CD4-positive, alpha-beta memory T cell (primary cell): Measurements from ENCODE around the gene GJB3. TPM values are rescaled to one million over a fixed set of nuclear protein-coding genes. Genes with fewer than 3 reads are reported as not detected.

ENCODE experiments used
- CTCF ChIA-PET: fragments of 350-600 bp; sonication (Branson Sonifier 250); formaldehyde crosslinking; loops from one replicate; lab custom pipeline; 2021; ENCODE audit warnings: inconsistent platforms; ENCODE audit not compliant: partially characterized antibody; lab: Charles Lee
- POLR2A ChIA-PET: fragments of 350-600 bp; sonication (Branson Sonifier 250); formaldehyde crosslinking; loops from one replicate; lab custom pipeline; 2021; ENCODE audit not compliant: partially characterized antibody; lab: Charles Lee
- DNase-seq, 5 donors: peaks; one replicate each; pipeline versions ENCODE4 v3.0.0 to v3.0.0-alpha.2; 2020 to 2022; ENCODE audit warnings: mixed read lengths in 1 of 5
- H3K27ac ChIP-seq: one replicate; pipeline ENCODE4 v1.7.0; 2013; ENCODE audit warnings: low read depth, low read length
- H3K27me3 ChIP-seq: 2 replicates; pipeline ENCODE4 v1.7.0; 2013; ENCODE audit warnings: mild to moderate bottlenecking, low read length, moderate library complexity; ENCODE audit not compliant: insufficient read depth
- H3K36me3 ChIP-seq: 2 replicates; pipeline ENCODE4 v1.7.0; 2013; ENCODE audit warnings: mild to moderate bottlenecking, low read length, moderate library complexity; ENCODE audit not compliant: insufficient read depth
- H3K4me1 ChIP-seq: 2 replicates; pipeline ENCODE4 v1.7.0; 2013; ENCODE audit warnings: mild to moderate bottlenecking, low read length, moderate library complexity; ENCODE audit not compliant: insufficient read depth
- H3K4me3 ChIP-seq, 2 donors: one replicate each; pipeline ENCODE4 v1.7.0; 2013; ENCODE audit warnings: low read length in 2 of 2, mild to moderate bottlenecking in 1 of 2
- H3K9me3 ChIP-seq, 2 donors: one replicate each; pipeline ENCODE4 v1.7.0; 2013; ENCODE audit warnings: low read length in 2 of 2, control low read depth in 1 of 2; ENCODE audit not compliant: control insufficient read depth in 1 of 2
- H3K27ac Mint-ChIP-seq, 7 donors: one replicate each; pipeline ENCODE4 v1.8.0; 2020 to 2021; ENCODE audit warnings: mixed read lengths in 7 of 7, mild to moderate bottlenecking in 6 of 7, inconsistent platforms in 3 of 7, moderate library complexity in 3 of 7
- H3K27me3 Mint-ChIP-seq, 2 donors: one replicate each; pipeline ENCODE4 v1.8.0; 2020 to 2021; ENCODE audit warnings: mixed read lengths in 2 of 2
- H3K36me3 Mint-ChIP-seq, 2 donors: one replicate each; pipeline ENCODE4 v1.8.0; 2020 to 2021; ENCODE audit warnings: mixed read lengths in 2 of 2, inconsistent platforms in 1 of 2, mild to moderate bottlenecking in 1 of 2
- H3K4me1 Mint-ChIP-seq, 4 donors: one replicate each; pipeline ENCODE4 v1.8.0; 2020 to 2021; ENCODE audit warnings: mixed read lengths in 4 of 4, mild to moderate bottlenecking in 1 of 4
- H3K4me3 Mint-ChIP-seq, 8 donors: one replicate each; pipeline ENCODE4 v1.8.0; 2020 to 2021; ENCODE audit warnings: mixed read lengths in 8 of 8, mild to moderate bottlenecking in 7 of 8, moderate library complexity in 6 of 8, inconsistent platforms in 3 of 8
- H3K9me3 Mint-ChIP-seq, 8 donors: one replicate each; pipeline ENCODE4 v1.8.0; 2020 to 2021; ENCODE audit warnings: mixed read lengths in 8 of 8, mild to moderate bottlenecking in 5 of 8, inconsistent platforms in 3 of 8, moderate library complexity in 1 of 8
- intact Hi-C: fragments of 100-400 bp; cut with micrococcal nuclease; formaldehyde crosslinking; loops from one replicate; pipeline ENCODE4 v1.15.1; 2023
- polyA plus RNA-seq, 2 donors: library from polyadenylated mRNA; unstranded; fragments of 300-500 nt; fragmentation: Illumina TruSeq; gene quantifications; one replicate each; pipeline ENCODE4 v1.2.3, GENCODE V29; 2021
- total RNA-seq, 2 experiments: library from RNA; stranded (reverse); gene quantifications; one replicate each; pipeline ENCODE4 v1.2.3, GENCODE V29; 2021

The GJB3 gene
- total and polyA plus RNA-seq, 4 experiments from 2014 or later: not detected

DNA sequence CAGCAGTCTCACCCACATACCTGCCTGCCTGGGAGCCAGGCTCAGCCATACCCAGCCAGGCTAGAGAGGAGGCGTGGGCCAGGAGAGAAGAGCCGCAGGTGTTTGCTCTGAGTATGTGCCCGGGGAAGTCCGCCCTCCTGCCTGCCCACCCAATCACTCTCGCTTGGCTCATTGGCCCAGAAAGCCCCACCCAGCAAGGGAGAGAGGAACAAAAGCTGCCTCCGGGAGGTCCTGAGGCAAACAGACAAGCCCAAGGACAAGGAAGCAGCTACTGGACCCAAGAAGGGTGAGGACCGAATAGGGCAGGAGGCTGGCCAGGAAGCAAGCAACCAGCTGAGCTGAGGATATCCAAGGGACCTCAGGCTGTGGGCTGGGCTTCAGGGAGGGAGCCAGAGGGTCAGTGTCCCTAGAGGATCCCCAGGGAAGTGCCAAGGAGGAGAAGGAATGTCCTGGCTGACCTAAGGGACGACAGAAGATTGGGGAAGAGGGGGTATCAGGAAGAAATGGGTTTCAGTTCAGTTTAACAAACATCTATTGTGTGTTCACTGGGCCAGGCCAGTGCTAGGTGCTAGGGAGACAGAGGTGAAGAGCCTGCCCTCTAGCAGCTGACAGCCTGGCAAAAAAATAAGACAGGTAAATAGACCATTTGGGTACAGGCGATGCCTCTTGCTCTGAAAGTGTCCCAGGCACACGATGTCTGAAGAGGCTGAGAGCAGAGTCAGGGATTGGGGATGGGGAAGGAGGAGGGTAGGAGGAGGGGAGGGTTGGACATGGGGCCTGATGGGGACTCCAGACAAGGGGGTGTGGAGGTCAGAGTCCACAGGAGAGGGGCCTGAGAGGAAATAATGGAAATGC, 21.3 kb upstream of the GJB3 start, which contains the start of gene GJB4:
GJB4 (plus strand) TSS at position 238 of the 855 bp plus-strand sequence. CDS start 1,515 bp downstream, outside the sequence.
- Mint-ChIP-seq H3K4me3 (no peak within 1 kb of the TSS), H3K9me3 (no peaks in the 10 kb centered on the region), H3K36me3 (no peaks in the 10 kb centered on the region), H3K4me1 (no peaks in the 10 kb centered on the region), H3K27ac (no peak within 1 kb of the TSS), H3K27me3 (peaks cover 15 to 20% of the 10 kb centered on the region in 2 donors)
- no peak for DNase-seq
- CTCF ChIA-PET: no interaction called here
- H3K36me3 ChIP-seq: no peaks in the 10 kb centered on the region
- H3K9me3 ChIP-seq: no peaks in the 10 kb centered on the region
- intact Hi-C loops: no loop called here
- H3K4me3 ChIP-seq: no peak within 1 kb of the TSS
- H3K27ac ChIP-seq: no peak within 1 kb of the TSS
- H3K27me3 ChIP-seq: no peaks in the 10 kb centered on the region
- no peaks in the 10 kb centered on the region for H3K4me1 ChIP-seq
- POLR2A ChIA-PET: no interaction called here

DNA sequence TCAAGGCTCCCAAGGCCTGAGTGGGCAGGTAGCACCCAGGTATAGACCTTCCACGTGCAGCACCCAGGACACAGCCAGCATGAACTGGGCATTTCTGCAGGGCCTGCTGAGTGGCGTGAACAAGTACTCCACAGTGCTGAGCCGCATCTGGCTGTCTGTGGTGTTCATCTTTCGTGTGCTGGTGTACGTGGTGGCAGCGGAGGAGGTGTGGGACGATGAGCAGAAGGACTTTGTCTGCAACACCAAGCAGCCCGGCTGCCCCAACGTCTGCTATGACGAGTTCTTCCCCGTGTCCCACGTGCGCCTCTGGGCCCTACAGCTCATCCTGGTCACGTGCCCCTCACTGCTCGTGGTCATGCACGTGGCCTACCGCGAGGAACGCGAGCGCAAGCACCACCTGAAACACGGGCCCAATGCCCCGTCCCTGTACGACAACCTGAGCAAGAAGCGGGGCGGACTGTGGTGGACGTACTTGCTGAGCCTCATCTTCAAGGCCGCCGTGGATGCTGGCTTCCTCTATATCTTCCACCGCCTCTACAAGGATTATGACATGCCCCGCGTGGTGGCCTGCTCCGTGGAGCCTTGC, 19.7 kb upstream of the GJB3 start:
- POLR2A ChIA-PET: no interaction called here

DNA sequence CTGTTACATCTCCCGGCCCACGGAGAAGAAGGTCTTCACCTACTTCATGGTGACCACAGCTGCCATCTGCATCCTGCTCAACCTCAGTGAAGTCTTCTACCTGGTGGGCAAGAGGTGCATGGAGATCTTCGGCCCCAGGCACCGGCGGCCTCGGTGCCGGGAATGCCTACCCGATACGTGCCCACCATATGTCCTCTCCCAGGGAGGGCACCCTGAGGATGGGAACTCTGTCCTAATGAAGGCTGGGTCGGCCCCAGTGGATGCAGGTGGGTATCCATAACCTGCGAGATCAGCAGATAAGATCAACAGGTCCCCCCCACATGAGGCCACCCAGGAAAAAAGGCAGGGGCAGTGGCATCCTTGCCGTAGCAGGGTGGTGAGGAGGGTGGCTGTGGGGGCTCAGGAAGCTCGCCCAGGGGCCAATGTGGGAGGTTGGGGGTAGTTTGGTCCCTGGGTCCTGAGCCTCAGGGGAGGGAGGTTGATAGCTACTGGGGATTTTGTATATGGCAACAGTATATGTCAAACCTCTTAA, 19.2 kb upstream of the GJB3 start:
- Mint-ChIP-seq H3K27ac (no peak overlapping the region), H3K4me3 (no peak overlapping the region), H3K27me3 (peaks cover 15 to 20% of the 10 kb centered on the region in 2 donors), H3K4me1 (no peaks in the 10 kb centered on the region), H3K36me3 (no peaks in the 10 kb centered on the region), H3K9me3 (no peaks in the 10 kb centered on the region)
- H3K27me3 ChIP-seq: no peaks in the 10 kb centered on the region
- H3K4me1 ChIP-seq: no peaks in the 10 kb centered on the region
- intact Hi-C loops: no loop called here
- H3K4me3 ChIP-seq: no peak overlapping the region
- no peaks in the 10 kb centered on the region for H3K9me3 ChIP-seq
- H3K27ac ChIP-seq: no peak overlapping the region
- H3K36me3 ChIP-seq: no peaks in the 10 kb centered on the region
- POLR2A ChIA-PET: no interaction called here
- CTCF ChIA-PET: no interaction called here
- DNase-seq: no peak

More for the DNA sequence above, 19.7 kb upstream of the GJB3 start:
- Histone ChIP-seq H3K9me3 (no peaks in the 10 kb centered on the region), H3K36me3 (no peaks in the 10 kb centered on the region), H3K27me3 (no peaks in the 10 kb centered on the region), H3K4me3 (no peak overlapping the region), H3K4me1 (no peaks in the 10 kb centered on the region), H3K27ac (no peak overlapping the region)
- no peak for DNase-seq
- intact Hi-C loops: no loop called here
- H3K9me3 Mint-ChIP-seq: no peaks in the 10 kb centered on the region
- peaks cover 15 to 20% of the 10 kb centered on the region in 2 donors for H3K27me3 Mint-ChIP-seq
- no peaks in the 10 kb centered on the region for H3K36me3 Mint-ChIP-seq
- no peak overlapping the region for H3K4me3 Mint-ChIP-seq
- H3K27ac Mint-ChIP-seq: no peak overlapping the region
- no peaks in the 10 kb centered on the region for H3K4me1 Mint-ChIP-seq
- CTCF ChIA-PET: no interaction called here

DNA sequence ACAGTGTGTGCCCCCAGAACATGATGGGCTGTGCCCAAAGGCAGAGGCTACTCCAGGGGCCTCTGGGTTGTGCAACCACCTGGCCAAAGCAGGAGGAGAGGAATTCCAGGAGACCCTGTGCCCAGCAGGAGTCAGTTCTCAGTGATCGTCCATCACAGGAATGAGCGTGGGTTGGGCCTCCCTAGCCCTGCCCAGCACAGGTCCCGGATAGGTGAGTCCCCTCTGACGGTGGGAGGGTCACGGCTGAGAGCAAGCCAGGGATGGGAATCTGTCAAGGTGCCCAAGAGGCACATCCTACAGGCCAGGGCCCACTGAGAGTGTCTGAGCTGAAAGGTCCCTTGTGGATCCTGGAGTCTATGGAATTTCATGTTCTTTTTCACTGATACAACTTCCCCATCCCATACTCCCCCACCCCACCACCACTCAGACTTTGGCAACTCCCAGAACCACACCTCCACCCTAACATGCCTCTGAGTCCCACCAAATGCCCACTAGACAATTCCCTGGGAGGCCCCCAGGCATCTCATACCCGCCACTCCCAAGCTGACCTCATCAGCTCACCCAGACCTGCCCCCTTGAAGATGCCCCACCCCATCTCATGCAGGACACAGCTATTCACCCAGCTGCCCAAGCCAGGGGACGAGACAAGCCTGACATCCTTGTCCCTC, 18.4 kb upstream of the GJB3 start:
- no peaks in the 10 kb centered on the region for H3K27me3 ChIP-seq
- POLR2A ChIA-PET: no interaction called here
- H3K4me1 ChIP-seq: no peaks in the 10 kb centered on the region
- no peaks in the 10 kb centered on the region for H3K9me3 ChIP-seq
- CTCF ChIA-PET: no interaction called here
- Mint-ChIP-seq H3K4me1 (no peaks in the 10 kb centered on the region), H3K27me3 (peaks cover 15 to 19% of the 10 kb centered on the region in 2 donors), H3K36me3 (no peaks in the 10 kb centered on the region), H3K9me3 (no peaks in the 10 kb centered on the region), H3K27ac (no peak overlapping the region), H3K4me3 (no peak overlapping the region)
- intact Hi-C loops: no loop called here
- H3K27ac ChIP-seq: no peak overlapping the region
- no peak overlapping the region for H3K4me3 ChIP-seq
- no peak for DNase-seq
- no peaks in the 10 kb centered on the region for H3K36me3 ChIP-seq

DNA sequence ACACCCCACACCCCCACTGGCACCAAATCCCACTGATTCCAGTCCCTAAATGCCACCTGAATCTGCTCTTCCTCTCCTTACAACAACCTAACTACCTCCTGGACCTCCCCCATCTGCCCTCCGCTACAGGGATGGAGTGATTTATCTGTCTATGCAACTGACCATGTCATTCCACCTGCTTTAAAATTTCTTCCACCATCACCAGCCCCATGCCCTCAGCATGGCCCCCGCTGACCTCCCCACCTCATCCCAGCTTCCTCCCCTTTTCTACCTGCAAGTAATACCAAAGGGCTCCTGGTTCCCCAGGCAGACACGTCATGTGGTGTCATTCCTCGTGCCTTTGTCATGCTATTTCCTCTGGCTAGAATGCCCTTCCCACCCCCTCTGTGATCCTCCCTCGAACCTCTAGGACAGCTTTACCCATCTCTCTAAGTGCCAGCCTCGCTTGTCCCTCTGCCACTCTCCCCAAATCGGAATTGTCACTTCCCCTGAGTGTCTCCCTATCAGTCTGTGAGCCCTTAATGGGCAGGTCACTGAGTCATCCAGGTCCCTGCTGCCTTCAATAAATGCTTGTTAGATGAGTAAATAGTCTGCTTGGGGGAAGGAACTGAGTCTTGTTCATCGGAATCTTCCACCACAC, 17.8 kb upstream of the GJB3 start:
- H3K27ac Mint-ChIP-seq: no peak overlapping the region
- Histone ChIP-seq H3K9me3 (no peaks in the 10 kb centered on the region), H3K4me3 (no peak overlapping the region), H3K27me3 (no peaks in the 10 kb centered on the region), H3K4me1 (no peaks in the 10 kb centered on the region), H3K36me3 (no peaks in the 10 kb centered on the region), H3K27ac (no peak overlapping the region)
- no peak for DNase-seq
- CTCF ChIA-PET: no interaction called here
- POLR2A ChIA-PET: no interaction called here
- no peaks in the 10 kb centered on the region for H3K9me3 Mint-ChIP-seq
- H3K4me1 Mint-ChIP-seq: no peaks in the 10 kb centered on the region
- H3K36me3 Mint-ChIP-seq: no peaks in the 10 kb centered on the region
- intact Hi-C loops: no loop called here
- H3K27me3 Mint-ChIP-seq: peaks cover 11 to 15% of the 10 kb centered on the region in 2 donors
- no peak overlapping the region for H3K4me3 Mint-ChIP-seq

DNA sequence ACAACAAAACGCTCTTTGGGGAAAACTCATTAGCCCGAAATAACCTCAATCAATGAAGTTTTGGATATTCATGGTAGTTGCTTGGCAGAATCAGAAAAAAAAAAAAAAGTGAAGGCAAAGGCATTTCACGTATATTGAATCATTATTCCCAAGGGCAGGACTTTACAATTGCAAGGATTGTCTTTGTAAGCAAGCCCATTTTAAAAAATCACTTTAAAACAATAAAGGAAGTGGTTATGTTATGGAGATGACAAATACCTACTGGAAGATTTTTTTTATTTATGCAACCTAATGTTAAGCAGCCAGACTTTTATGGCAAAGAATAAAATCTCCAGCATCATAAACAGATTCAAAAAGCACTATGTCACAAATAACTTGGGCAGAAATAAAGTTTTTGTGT, 12.2 kb upstream of the GJB3 start:
- intact Hi-C loops: no loop called here
- no peak for DNase-seq
- Mint-ChIP-seq H3K27ac (no peak overlapping the region), H3K9me3 (no peaks in the 10 kb centered on the region), H3K4me3 (no peak overlapping the region), H3K36me3 (no peaks in the 10 kb centered on the region), H3K27me3 (no peaks in the 10 kb centered on the region), H3K4me1 (no peaks in the 10 kb centered on the region)
- Histone ChIP-seq H3K4me3 (no peak overlapping the region), H3K9me3 (no peaks in the 10 kb centered on the region), H3K4me1 (no peaks in the 10 kb centered on the region), H3K27ac (no peak overlapping the region), H3K27me3 (no peaks in the 10 kb centered on the region), H3K36me3 (no peaks in the 10 kb centered on the region)
- ChIA-PET CTCF (no interaction called here), POLR2A (no interaction called here)
